IMR-90 (cell line): ENCODE measurements around the gene ZNF503. TPM values are rescaled to one million over a fixed set of nuclear protein-coding genes. Genes with fewer than 3 reads are reported as not detected.
A peak's percentile ranks its signal among the peaks of the same experiment; 100 is the strongest.

Experiments
- ATAC-seq: fragments of 200-7000 bp; cut with Tn5 transposase; 2 replicates; pipeline ENCODE4 v1.9.1; 2020; ENCODE audit warnings: low read depth, mild to moderate bottlenecking, moderate library complexity
- BruUV-seq: library from RNA; stranded (reverse); fragments of 400-500 nt; replicated peaks from 2 replicates; lab custom pipeline; 2021; lab: Mats Ljungman, UMichigan
- CTCF ChIA-PET: fragments of 300-600 bp; formaldehyde crosslinking; extraction: SDS; loops from one replicate; lab custom pipeline; 2021; ENCODE audit warnings: antibody characterized with exemption; lab: Yijun Ruan, JAX
- POLR2A ChIA-PET: fragments of 300-600 bp; sonication (Branson Sonifier 250); formaldehyde crosslinking; loops from one replicate; lab custom pipeline; 2022; ENCODE audit warnings: antibody characterized with exemption; ENCODE audit not compliant: unreplicated experiment; lab: Charles Lee
- DNase-seq: peaks from one replicate; pipeline ENCODE4 v3.0.0; 2013
- H2AFZ ChIP-seq: replicated peaks from 2 replicates; pipeline ENCODE3; 2013; ENCODE audit warnings: low read length, mild to moderate bottlenecking; ENCODE audit not compliant: poor library complexity
- H2AK5ac ChIP-seq: 2 replicates; pipeline ENCODE4 v1.6.1; 2013; ENCODE audit warnings: low read depth, low read length, inconsistent platforms
- H2AK9ac ChIP-seq: replicated peaks from 2 replicates; pipeline ENCODE3; 2013; ENCODE audit warnings: mild to moderate bottlenecking, low read depth, low read length, moderate library complexity; ENCODE audit not compliant: poor library complexity
- H2BK120ac ChIP-seq: 2 replicates; pipeline ENCODE4 v1.6.1; 2013; ENCODE audit warnings: low read depth, low read length, inconsistent platforms
- H2BK15ac ChIP-seq: 3 replicates; pipeline ENCODE4 v1.6.1; 2013; ENCODE audit warnings: low read depth, low read length, inconsistent platforms
- H2BK20ac ChIP-seq: 2 replicates; pipeline ENCODE4 v1.6.1; 2013; ENCODE audit warnings: low read depth, mild to moderate bottlenecking, inconsistent platforms, low read length, moderate library complexity
- H2BK5ac ChIP-seq: 2 replicates; pipeline ENCODE4 v1.6.1; 2013; ENCODE audit warnings: mild to moderate bottlenecking, low read depth, low read length, inconsistent platforms; ENCODE audit not compliant: poor library complexity, severe bottlenecking
- H3K14ac ChIP-seq: replicated peaks from 2 replicates; pipeline ENCODE4 v1.6.1; 2013; ENCODE audit warnings: low read depth, low read length, inconsistent platforms
- H3K18ac ChIP-seq: 2 replicates; pipeline ENCODE4 v1.6.1; 2013; ENCODE audit warnings: low read depth, low read length, control low read depth
- H3K23ac ChIP-seq: 2 replicates; pipeline ENCODE4 v1.6.1; 2013; ENCODE audit warnings: low read depth, low read length, inconsistent platforms
- H3K27ac ChIP-seq: 2 replicates; pipeline ENCODE4 v1.5.1; 2013; ENCODE audit warnings: mild to moderate bottlenecking, control low read depth, low read length; ENCODE audit not compliant: insufficient read depth
- H3K27me3 ChIP-seq: 2 replicates; pipeline ENCODE4 v1.6.1; 2013; ENCODE audit warnings: low read length; ENCODE audit not compliant: control insufficient read depth, insufficient read depth
- H3K36me3 ChIP-seq: 2 replicates; pipeline ENCODE4 v1.6.1; 2013; ENCODE audit warnings: low read length, mixed read lengths; ENCODE audit not compliant: control insufficient read depth, insufficient read depth
- H3K4ac ChIP-seq: 2 replicates; pipeline ENCODE4 v1.6.1; 2013; ENCODE audit warnings: low read depth, low read length, inconsistent platforms
- H3K4me1 ChIP-seq: 2 replicates; pipeline ENCODE4 v1.6.1; 2013; ENCODE audit warnings: low read length, mixed read lengths; ENCODE audit not compliant: control insufficient read depth, insufficient read depth
- H3K4me2 ChIP-seq: 2 replicates; pipeline ENCODE4 v1.6.1; 2013; ENCODE audit warnings: low read depth, mild to moderate bottlenecking, control low read depth, low read length, moderate library complexity
- H3K4me3 ChIP-seq: 2 replicates; pipeline ENCODE4 v1.5.1; 2013; ENCODE audit warnings: low read depth, mild to moderate bottlenecking, control low read depth, low read length, moderate library complexity; ENCODE audit not compliant: insufficient read depth
- H3K56ac ChIP-seq: 2 replicates; pipeline ENCODE4 v1.6.1; 2013; ENCODE audit warnings: low read length, inconsistent platforms; ENCODE audit not compliant: insufficient read depth; ENCODE audit errors: extremely low read depth
- H3K79me1 ChIP-seq, 2 experiments: 2 replicates each; pipeline ENCODE4 v1.6.1; 2013; ENCODE audit warnings: low read length in 2 of 2, inconsistent platforms in 1 of 2, low read depth in 1 of 2
- H3K9ac ChIP-seq: 2 replicates; pipeline ENCODE4 v1.6.1; 2013; ENCODE audit warnings: low read depth, low read length, control low read depth
- H3K9me1 ChIP-seq: 2 replicates; pipeline ENCODE4 v1.6.1; 2013; ENCODE audit warnings: low read length, inconsistent platforms; ENCODE audit not compliant: insufficient read depth
- H3K9me3 ChIP-seq: 2 replicates; pipeline ENCODE4 v1.6.1; 2013; ENCODE audit warnings: low read length; ENCODE audit not compliant: control insufficient read depth, insufficient read depth
- H4K20me1 ChIP-seq: 2 replicates; pipeline ENCODE4 v1.6.1; 2013; ENCODE audit warnings: low read length, inconsistent platforms; ENCODE audit not compliant: insufficient read depth
- H4K5ac ChIP-seq: 2 replicates; pipeline ENCODE4 v1.6.1; 2013; ENCODE audit warnings: mild to moderate bottlenecking, low read depth, low read length, control low read depth
- H4K8ac ChIP-seq, 2 experiments: 2 replicates each; pipeline ENCODE4 v1.6.1; 2013; ENCODE audit warnings: low read depth in 2 of 2, low read length in 2 of 2, control low read depth in 1 of 2, inconsistent platforms in 1 of 2
- H4K91ac ChIP-seq: 2 replicates; pipeline ENCODE4 v1.6.1; 2013; ENCODE audit warnings: low read depth, low read length, inconsistent platforms; ENCODE audit not compliant: insufficient read depth
- FOS ChIP-seq: fragments of 150-350 bp; IDR thresholded peaks from 2 replicates; pipeline ENCODE4 v1.6.1; 2016; ENCODE audit warnings: low read depth, low read length
- MAZ ChIP-seq: IDR thresholded peaks from 2 replicates; pipeline ENCODE4 v1.6.1; 2012; ENCODE audit warnings: low read depth, mild to moderate bottlenecking, low read length, improper control_type of control experiment, moderate library complexity, borderline replicate concordance
- SMC3 ChIP-seq: fragments of 150-350 bp; IDR thresholded peaks from 2 replicates; pipeline ENCODE4 v1.6.1; 2016; ENCODE audit warnings: low read depth, mild to moderate bottlenecking, antibody characterized with exemption, low read length, moderate library complexity
- WGBS, 2 experiments: methylation state at CpG; one replicate each; pipeline versions ENCODE4 v1.1.5 to v1.1.7; 2013; ENCODE audit warnings: missing lambda C conversion rate in 2 of 2; ENCODE audit not compliant: insufficient read length in 1 of 2; ENCODE audit errors: extremely low coverage in 2 of 2; 5-methylcytosine and 5-hydroxymethylcytosine counted together
- dilution Hi-C: fragments of 300-500 bp; cut with HindIII; formaldehyde crosslinking; loops from one replicate; pipeline ENCODE4 v1.14.3; 2018; ENCODE audit warnings: low sequenced_read_pairs; ENCODE audit not compliant: unreplicated experiment
- in situ Hi-C: fragments of 300-500 bp; cut with MboI; formaldehyde crosslinking; loops from 3 replicates; pipeline ENCODE4 v1.14.3; 2019; ENCODE audit warnings: low sequenced_read_pairs, inconsistent platforms, mixed read lengths
- intact Hi-C: fragments of 100-400 bp; cut with micrococcal nuclease; formaldehyde crosslinking; loops from 2 replicates; pipeline ENCODE4 v1.10.0; 2022
- polyA plus RNA-seq, 3 experiments: library from polyadenylated mRNA; depleted of rRNA; stranded (reverse); fragments of >200 nt; gene quantifications; 2 replicates each; pipeline ENCODE4 v1.2.3, GENCODE V29; 2012; ENCODE audit warnings: low replicate concordance in 1 of 3
- total RNA-seq: library from RNA; depleted of rRNA; stranded (reverse); fragments of >200 nt; gene quantifications from 2 replicates; pipeline ENCODE4 v1.2.3, GENCODE V29; 2012

ZNF503 gene
- total and polyA plus RNA-seq, 2 of the 4 experiments (the other 2 are of a cell fraction): 0.36 to 5.8 TPM

DNA sequence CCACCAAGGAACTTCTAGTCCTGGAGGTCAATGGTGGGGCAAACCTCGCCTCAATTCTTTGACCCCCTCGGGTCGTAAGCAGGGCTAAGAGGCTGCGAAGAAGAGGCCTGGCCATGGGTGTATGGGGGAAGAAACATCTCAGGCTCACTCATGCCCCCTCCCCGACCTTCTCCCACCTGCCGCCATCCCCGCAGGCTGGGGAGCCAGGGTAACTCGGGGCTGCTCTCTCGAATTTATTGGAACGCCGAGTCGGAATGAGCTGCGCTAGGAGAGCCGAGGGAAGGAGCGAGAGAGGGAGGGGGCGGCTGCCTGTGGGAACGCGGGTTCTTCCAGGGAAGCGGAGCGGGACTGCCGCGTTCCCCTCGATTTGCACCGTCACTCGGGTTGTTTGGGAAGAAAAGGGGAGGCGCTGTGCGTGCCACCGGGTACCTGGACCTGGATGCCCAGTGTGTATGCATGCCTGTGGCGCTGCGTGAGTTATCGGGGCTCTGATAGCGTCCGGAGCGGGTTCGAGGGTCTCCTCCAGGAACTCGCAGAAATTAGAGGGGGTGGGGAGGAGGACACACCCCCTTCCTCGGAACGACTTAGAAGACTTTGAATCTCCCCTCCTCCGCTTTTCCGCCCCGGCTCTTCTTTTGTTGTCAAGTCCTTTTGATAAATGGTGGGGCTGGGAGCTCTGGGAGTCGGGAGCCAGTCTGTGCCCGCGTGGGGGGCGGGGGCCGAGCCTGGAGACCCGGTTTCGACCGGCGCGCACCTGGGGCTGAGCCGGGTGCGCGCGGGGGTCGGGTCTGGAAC is 1.8 kb upstream of the ZNF503 start:
- in situ Hi-C loops (loop anchor here (10.0 to 25.0 kb wide), 4 partner anchors 634 to 1584 kb away; no protein-coding TSS in a partner anchor), intact Hi-C loops (loop anchor here (2.0 to 10.0 kb wide), 5 partner anchors 505 to 1709 kb away; no protein-coding TSS in a partner anchor), dilution Hi-C loops (no loop called here)
- Histone ChIP-seq H3K9me3 (no peaks in the 10 kb centered on the region), H3K4ac (peak overlapping the region; percentile 62), H3K4me1 (peaks cover 2% of the 10 kb centered on the region; the same call in 1 of the 2 replicates), H3K27ac (peak overlapping the region; percentile 95), H2BK20ac (peak overlapping the region; percentile 28; the same call in 1 of the 2 replicates), H3K4me2 (peak overlapping the region; percentile 91), H4K20me1 (peaks cover 16% of the 10 kb centered on the region; the same call in 1 of the 2 replicates), H4K8ac (peak overlapping the region; percentile 51 to 93; a peak in 3 of 4 replicates), H3K4me3 (peak overlapping the region; percentile 60), H3K27me3 (0 out of 2 replicates have a peak, but pooled peaks cover 3% of the 10 kb centered on the region), H2BK120ac (peak overlapping the region; percentile 30), H2AK5ac (peak overlapping the region; percentile 30; the same call in 1 of the 2 replicates), H3K36me3 (peaks cover 19% of the 10 kb centered on the region; the same call in 1 of the 2 replicates), H2BK5ac (peak overlapping the region; percentile 29), H2AFZ (peak overlapping the region; percentile 99), H3K56ac (peak overlapping the region; percentile 44; the same call in 1 of the 2 replicates), H2AK9ac (peak overlapping the region; percentile 93), H3K23ac (peak overlapping the region; percentile 84), H3K79me1 (no peaks in the 10 kb centered on the region; a peak in 1 of 4 replicates), H3K14ac (0 out of 2 replicates have a peak overlapping the region, but pooled peaks have one; percentile 57), H3K9ac (peak overlapping the region; percentile 81), H3K9me1 (no peaks in the 10 kb centered on the region), H2BK15ac (0 out of 3 replicates have a peak overlapping the region, but pooled peaks have one; percentile 32), H3K18ac (peak overlapping the region; percentile 42; the same call in 1 of the 2 replicates), H4K5ac (peak overlapping the region; percentile 68), H4K91ac (peak overlapping the region; percentile 50; the same call in 1 of the 2 replicates)
- TF ChIP-seq FOS: no peak
- peak; percentile 33; the same call in 1 of the 2 replicates for TF ChIP-seq MAZ
- no peak for TF ChIP-seq SMC3
- BruUV-seq: no TSS peak
- DNase-seq (no peak), ATAC-seq (no peak)
- WGBS, 2 experiments: no CpG with 5 or more reads among the region's 56 CpGs
- CTCF ChIA-PET: no interaction called here
- POLR2A ChIA-PET: no interaction called here
